ENCODE results near the gene DHX58. TPM values are rescaled to one million over a fixed set of nuclear protein-coding genes. Genes with fewer than 3 reads are reported as not detected.

DHX58 gene
- total and polyA plus RNA-seq, 2 of the 4 experiments (the other 2 are of a cell fraction): 1.1 to 2.8 TPM

- Histone ChIP-seq H4K8ac (ENCODE audit: low read depth in 2 of 2, low read length in 2 of 2) (no peak overlapping the region), H3K14ac (replicated peaks; ENCODE audit: low read depth, low read length) (no peak overlapping the region), H2BK5ac (ENCODE audit: low read depth, low read length, poor library complexity, severe bottlenecking) (no peak overlapping the region), H3K9me1 (ENCODE audit: insufficient read depth, low read length) (peaks cover 3% of the 10 kb centered on the region; the same call in 1 of the 2 replicates), H2AFZ (replicated peaks; ENCODE audit: low read length, poor library complexity) (no peak overlapping the region), H3K4me3 (ENCODE audit: insufficient read depth, low read depth, low read length) (no peak overlapping the region), H3K36me3 (ENCODE audit: control insufficient read depth, insufficient read depth, low read length) (no peaks in the 10 kb centered on the region), H2BK15ac (ENCODE audit: low read depth, low read length) (no peak overlapping the region), H2BK120ac (ENCODE audit: low read depth, low read length) (no peak overlapping the region), H3K18ac (ENCODE audit: low read depth, low read length) (no peak overlapping the region), H3K9ac (ENCODE audit: low read depth, low read length) (no peak overlapping the region), H4K20me1 (ENCODE audit: insufficient read depth, low read length) (no peaks in the 10 kb centered on the region), H3K9me3 (ENCODE audit: control insufficient read depth, insufficient read depth, low read length) (no peaks in the 10 kb centered on the region), H2BK20ac (ENCODE audit: low read depth, low read length) (no peak overlapping the region), H3K4me2 (ENCODE audit: low read depth, low read length) (no peak overlapping the region), H2AK9ac (replicated peaks; ENCODE audit: low read depth, low read length, poor library complexity) (no peak overlapping the region), H3K27me3 (ENCODE audit: control insufficient read depth, insufficient read depth, low read length) (peaks cover 80% of the 10 kb centered on the region), H4K91ac (ENCODE audit: insufficient read depth, low read depth, low read length) (no peak overlapping the region), H2AK5ac (ENCODE audit: low read depth, low read length) (no peak overlapping the region), H3K79me1 (ENCODE audit: low read depth in 1 of 2, low read length in 2 of 2) (no peaks in the 10 kb centered on the region), H3K56ac (ENCODE audit: extremely low read depth, insufficient read depth, low read length) (no peak overlapping the region), H3K27ac (ENCODE audit: insufficient read depth, low read length) (no peak overlapping the region), H3K4me1 (ENCODE audit: control insufficient read depth, insufficient read depth, low read length) (no peaks in the 10 kb centered on the region), H4K5ac (ENCODE audit: low read depth, low read length) (no peak overlapping the region), H3K4ac (ENCODE audit: low read depth, low read length) (no peak overlapping the region), H3K23ac (ENCODE audit: low read depth, low read length) (no peak overlapping the region)
- no peak for DNase-seq
- no TSS peak for BruUV-seq (replicated peaks)
- TF ChIP-seq SMC3 (IDR thresholded peaks at IDR 0.05; ENCODE audit: low read depth, low read length) (no peak), NFE2L2 (IDR thresholded peaks at IDR 0.05; ENCODE audit: low read depth, low read length) (no peak), ELK1 (IDR thresholded peaks at IDR 0.05; ENCODE audit: borderline replicate concordance, low read depth, low read length) (no peak)
- intact Hi-C loops (cut with micrococcal nuclease): no loop called here
- ChIA-PET POLR2A (ENCODE audit: unreplicated experiment) (interaction anchor here (0.7 kb wide), 1 partner anchor 95 kb away, joined by 12 read pairs; no protein-coding TSS in a partner anchor), CTCF (no interaction called here)
- in situ Hi-C loops (cut with MboI; ENCODE audit: low sequenced_read_pairs): no loop called here
- dilution Hi-C loops (cut with HindIII; ENCODE audit: low sequenced_read_pairs, unreplicated experiment): no loop called here
- ATAC-seq (ENCODE audit: low read depth): no peak
- WGBS, 2 experiments (ENCODE audit: extremely low coverage in 2 of 2, insufficient read length in 1 of 2): no CpG with 5 or more reads among the region's 3 CpGs
These were observed 57.5 kb downstream of the DHX58 start for GRCh38 chr17:42055027-42055426.
